HEK293 (cell line): ENCODE data around the gene C11orf54.
"Not testable (repeated sequence)": the region's sequence is repeated elsewhere in the genome, so short reads cannot be mapped to it uniquely, and the experiment has no call there.

Experiments
- CTCF ChIA-PET: fragments of 350-600 bp; formaldehyde crosslinking; extraction: SDS; loops from one replicate; lab custom pipeline; 2021; ENCODE audit warnings: antibody characterized with exemption; lab: Yijun Ruan, JAX
- POLR2A ChIA-PET: fragments of 300-600 bp; formaldehyde crosslinking; extraction: SDS; loops from one replicate; lab custom pipeline; 2020; ENCODE audit warnings: antibody characterized with exemption, inconsistent platforms; lab: Yijun Ruan, JAX
- H3K27ac ChIP-seq: fragments of 200-500 bp; sonication (Bioruptor generic); 2 replicates; pipeline ENCODE4 v1.5.1; 2014; ENCODE audit warnings: low read depth, low read length, control low read depth, inconsistent platforms; ENCODE audit errors: extremely low read depth
- H3K36me3 ChIP-seq, 2 experiments: fragments of 200-500 bp in 1 of 2; sonication (Bioruptor generic) in 1 of 2; 1 replicate in 1 of 2; 2 replicates in 1 of 2; pipeline ENCODE4 v1.5.1; 2014 to 2017; ENCODE audit warnings: inconsistent platforms in 2 of 2, low read length in 2 of 2; ENCODE audit not compliant: control insufficient read depth in 2 of 2, insufficient read depth in 1 of 2
- H3K4me1 ChIP-seq: fragments of 200-500 bp; sonication (Bioruptor generic); 2 replicates; pipeline ENCODE4 v1.5.1; 2014; ENCODE audit warnings: mild to moderate bottlenecking, low read length, inconsistent platforms; ENCODE audit not compliant: control insufficient read depth, insufficient read depth
- H3K4me3 ChIP-seq: 2 replicates; pipeline ENCODE4 v1.5.1; 2011; ENCODE audit warnings: low read depth, mild to moderate bottlenecking, control low read depth, low read length, moderate library complexity
- H3K9me3 ChIP-seq: fragments of 200-500 bp; sonication (Bioruptor generic); 2 replicates; pipeline ENCODE4 v1.5.1; 2014; ENCODE audit warnings: low read depth, low read length, inconsistent platforms; ENCODE audit not compliant: control insufficient read depth, insufficient read depth
- KLF9 ChIP-seq: fragments of 450-650 bp; formaldehyde crosslinking; IDR thresholded peaks from 2 replicates; pipeline ENCODE4 v1.5.1; 2016; ENCODE audit warnings: missing biosample characterization, missing genetic modification characterization, low read depth
- OSR2 ChIP-seq: fragments of 450-650 bp; formaldehyde crosslinking; IDR thresholded peaks from 2 replicates; pipeline ENCODE4 v1.5.1; 2016; ENCODE audit warnings: missing biosample characterization, missing genetic modification characterization
- TCF7L2 ChIP-seq: IDR thresholded peaks from 2 replicates; pipeline ENCODE4 v1.6.1; 2011; ENCODE audit warnings: low read depth, mild to moderate bottlenecking, inconsistent platforms, low read length, moderate library complexity, borderline replicate concordance
- YY2 ChIP-seq: fragments of 450-650 bp; formaldehyde crosslinking; IDR thresholded peaks from 2 replicates; pipeline ENCODE4 v1.5.1; 2016; ENCODE audit warnings: missing biosample characterization, missing genetic modification characterization
- ZNF10 ChIP-seq: fragments of 450-650 bp; formaldehyde crosslinking; IDR thresholded peaks from 2 replicates; pipeline ENCODE4 v1.5.1; 2017; ENCODE audit warnings: missing biosample characterization, missing genetic modification characterization
- ZNF169 ChIP-seq: fragments of 450-650 bp; formaldehyde crosslinking; IDR thresholded peaks from 2 replicates; pipeline ENCODE4 v1.5.1; 2016; ENCODE audit warnings: missing biosample characterization, missing genetic modification characterization
- ZNF175 ChIP-seq: fragments of 450-650 bp; formaldehyde crosslinking; IDR thresholded peaks from 2 replicates; pipeline ENCODE4 v1.5.1; 2016; ENCODE audit warnings: missing biosample characterization, missing genetic modification characterization
- ZNF184 ChIP-seq: fragments of 450-650 bp; IDR thresholded peaks from 2 replicates; pipeline ENCODE4 v1.5.1; 2018; ENCODE audit warnings: missing biosample characterization, mild to moderate bottlenecking, missing genetic modification characterization
- ZNF2 ChIP-seq: fragments of 450-650 bp; formaldehyde crosslinking; IDR thresholded peaks from 2 replicates; pipeline ENCODE4 v1.5.1; 2016; ENCODE audit warnings: missing biosample characterization, missing genetic modification characterization
- ZNF311 ChIP-seq: fragments of 450-650 bp; formaldehyde crosslinking; IDR thresholded peaks from 2 replicates; pipeline ENCODE4 v1.5.1; 2017; ENCODE audit warnings: missing biosample characterization, missing genetic modification characterization, borderline replicate concordance
- ZNF48 ChIP-seq: fragments of 450-650 bp; formaldehyde crosslinking; IDR thresholded peaks from 2 replicates; pipeline ENCODE4 v1.5.1; 2016; ENCODE audit warnings: missing biosample characterization, missing genetic modification characterization
- ZNF501 ChIP-seq: fragments of 450-650 bp; formaldehyde crosslinking; IDR thresholded peaks from 2 replicates; pipeline ENCODE4 v1.5.1; 2016; ENCODE audit warnings: missing biosample characterization, missing genetic modification characterization
- ZNF530 ChIP-seq: fragments of 450-650 bp; formaldehyde crosslinking; IDR thresholded peaks from 2 replicates; pipeline ENCODE4 v1.5.1; 2016; ENCODE audit warnings: low read depth, missing biosample characterization, missing genetic modification characterization
- ZNF558 ChIP-seq: fragments of 450-650 bp; formaldehyde crosslinking; IDR thresholded peaks from 2 replicates; pipeline ENCODE4 v1.5.1; 2016; ENCODE audit warnings: missing biosample characterization, missing genetic modification characterization
- ZNF585B ChIP-seq: fragments of 450-650 bp; formaldehyde crosslinking; IDR thresholded peaks from 2 replicates; pipeline ENCODE4 v1.5.1; 2016; ENCODE audit warnings: missing biosample characterization, missing genetic modification characterization
- ZNF658 ChIP-seq: fragments of 450-650 bp; formaldehyde crosslinking; IDR thresholded peaks from 2 replicates; pipeline ENCODE4; 2016; ENCODE audit warnings: missing biosample characterization, missing genetic modification characterization
- ZNF670 ChIP-seq: fragments of 450-650 bp; formaldehyde crosslinking; IDR thresholded peaks from 2 replicates; pipeline ENCODE4 v1.5.1; 2016; ENCODE audit warnings: missing biosample characterization, missing genetic modification characterization, low read depth
- ZNF76 ChIP-seq: fragments of 450-650 bp; formaldehyde crosslinking; IDR thresholded peaks from 2 replicates; pipeline ENCODE4; 2016; ENCODE audit warnings: low read depth, missing biosample characterization, missing genetic modification characterization, borderline replicate concordance
- ZNF785 ChIP-seq: fragments of 450-650 bp; formaldehyde crosslinking; IDR thresholded peaks from 2 replicates; pipeline ENCODE4 v1.5.1; 2016; ENCODE audit warnings: missing biosample characterization, missing genetic modification characterization
- ZNF837 ChIP-seq: fragments of 450-650 bp; formaldehyde crosslinking; IDR thresholded peaks from 2 replicates; pipeline ENCODE4 v1.5.1; 2016; ENCODE audit warnings: missing biosample characterization, missing genetic modification characterization
- TF ChIP-seq, protein P1 (sequence below): fragments of 450-650 bp; formaldehyde crosslinking; conservative IDR thresholded peaks from 2 replicates; pipeline ENCODE4 v1.5.1; 2016; ENCODE audit warnings: low read depth, missing biosample characterization, missing genetic modification characterization
- TF ChIP-seq, protein P2 (sequence below): fragments of 450-650 bp; formaldehyde crosslinking; IDR thresholded peaks from 2 replicates; pipeline ENCODE4 v1.5.1; 2016; ENCODE audit warnings: missing biosample characterization, missing genetic modification characterization

Gene C11orf54

DNA sequence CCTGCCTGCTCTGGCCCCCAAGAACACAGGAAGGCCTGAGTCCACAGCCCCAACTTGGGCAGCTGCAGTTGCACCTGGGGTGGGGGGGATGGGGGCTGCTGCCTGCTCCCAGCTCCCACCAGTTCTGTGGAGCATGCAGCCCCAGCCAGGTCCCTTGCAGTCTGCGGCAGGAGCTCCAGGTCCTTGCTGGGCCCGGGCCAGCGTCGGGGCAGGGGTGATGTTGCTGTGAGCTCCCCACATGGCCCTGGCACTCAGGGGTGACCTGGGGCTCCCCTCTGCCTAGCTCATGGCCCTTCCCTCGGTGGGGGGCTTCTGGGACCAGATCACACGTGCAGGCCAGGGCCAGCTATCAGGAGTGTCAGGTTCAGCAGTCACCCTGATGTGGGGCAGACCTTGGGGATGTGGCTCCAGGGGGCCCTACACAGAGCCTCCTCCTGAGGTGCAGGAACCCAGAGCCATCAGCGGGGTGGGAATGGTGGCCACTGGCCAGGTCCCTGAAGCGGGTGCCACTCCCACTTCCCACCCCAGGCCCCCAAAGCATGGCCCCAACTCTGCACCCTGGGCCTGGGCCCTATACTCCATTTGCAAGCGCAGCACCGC, 32.2 kb downstream of the C11orf54 start:
- ChIA-PET CTCF (interaction anchor here (0.6 kb wide), 1 partner anchor 1824 kb away, joined by 3 read pairs; no protein-coding TSS in a partner anchor), POLR2A (interaction anchor here (0.5 to 1.0 kb wide), 3 partner anchors 10 to 73 kb away, joined by 3 to 4 read pairs (median 4); partner anchors contain the start of genes C11orf54, MED17 and TAF1D)
- no peaks in the 10 kb centered on the region for H3K36me3 ChIP-seq
- no peak for TF ChIP-seq ZNF2 (tag by site-specific recombination)
- no peak for TF ChIP-seq ZNF670 (tag by site-specific recombination)
- no peak for TF ChIP-seq ZNF585B
- TF ChIP-seq KLF9 (tag by site-specific recombination) = no peak
- no peak for TF ChIP-seq ZNF558 (tag by site-specific recombination)
- no peak for TF ChIP-seq TCF7L2
- no peak for TF ChIP-seq YY2 (tag by site-specific recombination)
- TF ChIP-seq, protein P1, sequence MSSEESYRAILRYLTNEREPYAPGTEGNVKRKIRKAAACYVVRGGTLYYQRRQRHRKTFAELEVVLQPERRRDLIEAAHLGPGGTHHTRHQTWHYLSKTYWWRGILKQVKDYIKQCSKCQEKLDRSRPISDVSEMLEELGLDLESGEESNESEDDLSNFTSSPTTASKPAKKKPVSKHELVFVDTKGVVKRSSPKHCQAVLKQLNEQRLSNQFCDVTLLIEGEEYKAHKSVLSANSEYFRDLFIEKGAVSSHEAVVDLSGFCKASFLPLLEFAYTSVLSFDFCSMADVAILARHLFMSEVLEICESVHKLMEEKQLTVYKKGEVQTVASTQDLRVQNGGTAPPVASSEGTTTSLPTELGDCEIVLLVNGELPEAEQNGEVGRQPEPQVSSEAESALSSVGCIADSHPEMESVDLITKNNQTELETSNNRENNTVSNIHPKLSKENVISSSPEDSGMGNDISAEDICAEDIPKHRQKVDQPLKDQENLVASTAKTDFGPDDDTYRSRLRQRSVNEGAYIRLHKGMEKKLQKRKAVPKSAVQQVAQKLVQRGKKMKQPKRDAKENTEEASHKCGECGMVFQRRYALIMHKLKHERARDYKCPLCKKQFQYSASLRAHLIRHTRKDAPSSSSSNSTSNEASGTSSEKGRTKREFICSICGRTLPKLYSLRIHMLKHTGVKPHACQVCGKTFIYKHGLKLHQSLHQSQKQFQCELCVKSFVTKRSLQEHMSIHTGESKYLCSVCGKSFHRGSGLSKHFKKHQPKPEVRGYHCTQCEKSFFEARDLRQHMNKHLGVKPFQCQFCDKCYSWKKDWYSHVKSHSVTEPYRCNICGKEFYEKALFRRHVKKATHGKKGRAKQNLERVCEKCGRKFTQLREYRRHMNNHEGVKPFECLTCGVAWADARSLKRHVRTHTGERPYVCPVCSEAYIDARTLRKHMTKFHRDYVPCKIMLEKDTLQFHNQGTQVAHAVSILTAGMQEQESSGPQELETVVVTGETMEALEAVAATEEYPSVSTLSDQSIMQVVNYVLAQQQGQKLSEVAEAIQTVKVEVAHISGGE (tag by site-specific recombination) = no peak
- no peak for TF ChIP-seq ZNF658 (tag by site-specific recombination)
- no peak for TF ChIP-seq OSR2 (tag by site-specific recombination)
- TF ChIP-seq, protein P2, sequence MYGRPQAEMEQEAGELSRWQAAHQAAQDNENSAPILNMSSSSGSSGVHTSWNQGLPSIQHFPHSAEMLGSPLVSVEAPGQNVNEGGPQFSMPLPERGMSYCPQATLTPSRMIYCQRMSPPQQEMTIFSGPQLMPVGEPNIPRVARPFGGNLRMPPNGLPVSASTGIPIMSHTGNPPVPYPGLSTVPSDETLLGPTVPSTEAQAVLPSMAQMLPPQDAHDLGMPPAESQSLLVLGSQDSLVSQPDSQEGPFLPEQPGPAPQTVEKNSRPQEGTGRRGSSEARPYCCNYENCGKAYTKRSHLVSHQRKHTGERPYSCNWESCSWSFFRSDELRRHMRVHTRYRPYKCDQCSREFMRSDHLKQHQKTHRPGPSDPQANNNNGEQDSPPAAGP (tag by site-specific recombination) = no peak
- H3K9me3 ChIP-seq = no peaks in the 10 kb centered on the region
- no peak overlapping the region for H3K27ac ChIP-seq
- H3K4me1 ChIP-seq = no peaks in the 10 kb centered on the region
- no peak overlapping the region for H3K4me3 ChIP-seq

GRCh38 chr11:93774560-93774959, 33.1 kb downstream of the C11orf54 start:
- ChIA-PET CTCF (interaction anchor here (0.7 to 1.0 kb wide), 3 partner anchors 16 to 700 kb away, joined by 3 to 5 read pairs (median 5); partner anchors contain the start of genes C11orf54 and TAF1D), POLR2A (interaction anchor here (0.8 kb wide), 1 partner anchor 33 kb away, joined by 3 read pairs; the partner anchor contains the start of genes C11orf54 and TAF1D)
- H3K9me3 ChIP-seq, H3K4me1 ChIP-seq, H3K27ac ChIP-seq, H3K36me3 ChIP-seq, H3K4me3 ChIP-seq: not testable (repeated sequence)

- Histone ChIP-seq H3K27ac (no peak overlapping the region), H3K4me3 (no peak overlapping the region), H3K36me3 (no peaks in the 10 kb centered on the region), H3K9me3 (no peaks in the 10 kb centered on the region), H3K4me1 (no peaks in the 10 kb centered on the region)
- TF ChIP-seq, protein P2 (tag by site-specific recombination) = no peak
- TF ChIP-seq ZNF10 (tag by site-specific recombination) (no peak), ZNF184 (no peak), ZNF175 (tag by site-specific recombination) (no peak), ZNF48 (tag by site-specific recombination) (no peak), ZNF530 (tag by site-specific recombination) (no peak), ZNF785 (tag by site-specific recombination) (no peak), ZNF311 (tag by site-specific recombination) (no peak), ZNF837 (no peak), ZNF169 (tag by site-specific recombination) (no peak), ZNF501 (no peak), ZNF76 (no peak)
- TF ChIP-seq, protein P1 (tag by site-specific recombination) = no peak
- CTCF ChIA-PET = interaction anchor here (0.9 to 1.1 kb wide), 3 partner anchors 11 to 34 kb away, joined by 3 to 4 read pairs (median 3); partner anchors contain the start of genes C11orf54 and TAF1D
- POLR2A ChIA-PET = interaction anchor here (0.8 to 1.4 kb wide), 2 partner anchors 9 to 34 kb away, joined by 3 to 5 read pairs; partner anchors contain the start of genes C11orf54, MED17 and TAF1D
Measured at GRCh38 chr11:93775289-93775688, 33.8 kb downstream of the C11orf54 start.
